M059J (cell line): ENCODE measurements around the gene NUDT16L1. TPM values are rescaled to one million over a fixed set of nuclear protein-coding genes. Genes with fewer than 3 reads are reported as not detected.
A peak's percentile ranks its signal among the peaks of the same experiment; 100 is the strongest.

ENCODE experiments used
- DNase-seq: peaks from one replicate; pipeline ENCODE4 v3.0.0-alpha.2; 2012; ENCODE audit warnings: low read depth
- total RNA-seq: library from RNA; depleted of rRNA; stranded (reverse); fragments of >200 nt; shearing (Covaris generic); gene quantifications from 2 replicates; pipeline ENCODE4 v1.2.3, GENCODE V29; 2014; rRNA removed

Gene NUDT16L1
- 21.1 and 25.7 TPM in 2 replicates for total RNA-seq

GRCh38 chr16:4693296-4693955, at the start of gene NUDT16L1:
Gene NUDT16L1, plus strand, starts transcription at chr16:4693562. Its CDS starts 165 bp downstream, at chr16:4693727.
- peak; percentile 95 for DNase-seq

GRCh38 chr16:4646773-4647643, 46.4 kb upstream of the NUDT16L1 start:
- no peak for DNase-seq

- no peak for DNase-seq
Measured at GRCh38 chr16:4647644-4647980, 45.8 kb upstream of the NUDT16L1 start.

GRCh38 chr16:4648917-4649316, 44.4 kb upstream of the NUDT16L1 start:
- DNase-seq = no peak

GRCh38 chr16:4649744-4650442, 43.5 kb upstream of the NUDT16L1 start:
- DNase-seq = no peak

GRCh38 chr16:4650443-4651074, 42.8 kb upstream of the NUDT16L1 start:
- DNase-seq = peak; percentile 44

- DNase-seq = no peak
Measured at GRCh38 chr16:4651827-4652226, 41.5 kb upstream of the NUDT16L1 start.

GRCh38 chr16:4652561-4652960, 40.8 kb upstream of the NUDT16L1 start:
- DNase-seq = no peak

- DNase-seq = no peak
Measured at GRCh38 chr16:4654011-4654963, 39.1 kb upstream of the NUDT16L1 start.

- no peak for DNase-seq
Measured at GRCh38 chr16:4654964-4655590, 38.3 kb upstream of the NUDT16L1 start.

- no peak for DNase-seq
Measured at GRCh38 chr16:4655801-4656200, 37.6 kb upstream of the NUDT16L1 start.

GRCh38 chr16:4656221-4656620, 37.1 kb upstream of the NUDT16L1 start:
- no peak for DNase-seq

GRCh38 chr16:4656695-4657686, 36.4 kb upstream of the NUDT16L1 start:
- no peak for DNase-seq

- no peak for DNase-seq
Measured at GRCh38 chr16:4659363-4660353, 33.7 kb upstream of the NUDT16L1 start.

GRCh38 chr16:4660454-4661007, 32.8 kb upstream of the NUDT16L1 start:
- peak; percentile 70 for DNase-seq

- no peak for DNase-seq
Measured at GRCh38 chr16:4661661-4662060, 31.7 kb upstream of the NUDT16L1 start.

- no peak for DNase-seq
Measured at GRCh38 chr16:4663465-4663776, 29.9 kb upstream of the NUDT16L1 start.
